Measurements from ENCODE around the gene OR6A2.
"Not testable (repeated sequence)": the region's sequence is repeated elsewhere in the genome, so short reads cannot be mapped to it uniquely, and the experiment has no call there.

The OR6A2 gene

GRCh38 chr11:6799402-6799801 is at the start of gene OR6A2:
OR6A2 (minus strand) TSS chr11:6799689; CDS start chr11:6795708, 3,981 bp downstream.
- no peak for DNase-seq

- DNase-seq: no peak
These were observed 45.9 kb upstream of the OR6A2 start, which contains the start of gene OR10A5 for GRCh38 chr11:6845383-6845782. OR10A5 (plus strand) TSS chr11:6845683; CDS start chr11:6845683, 0 bp downstream.

- no peak for DNase-seq
These were observed 44.9 kb upstream of the OR6A2 start for GRCh38 chr11:6844356-6844755.

GRCh38 chr11:6843670-6844069 is 44.2 kb upstream of the OR6A2 start:
- no peak for DNase-seq

- no peak for DNase-seq
These were observed 42.2 kb upstream of the OR6A2 start for GRCh38 chr11:6841694-6842093.

- no peak for DNase-seq
These were observed 34.5 kb upstream of the OR6A2 start for GRCh38 chr11:6834021-6834420.

- DNase-seq: no peak
These were observed 33.9 kb upstream of the OR6A2 start for GRCh38 chr11:6833356-6833755.

GRCh38 chr11:6828103-6828502 is 28.6 kb upstream of the OR6A2 start:
- no peak for DNase-seq

GRCh38 chr11:6825231-6825744 is 25.8 kb upstream of the OR6A2 start:
- DNase-seq: no peak

GRCh38 chr11:6824136-6824823 is 24.8 kb upstream of the OR6A2 start:
- no peak for DNase-seq

GRCh38 chr11:6818967-6819366 is 19.5 kb upstream of the OR6A2 start:
- no peak for DNase-seq

GRCh38 chr11:6817694-6818093 is 18.2 kb upstream of the OR6A2 start:
- no peak for DNase-seq

- DNase-seq: no peak
These were observed 14.2 kb upstream of the OR6A2 start for GRCh38 chr11:6813656-6814055.

GRCh38 chr11:6812390-6813005 is 13.0 kb upstream of the OR6A2 start:
- peak; percentile 8 for DNase-seq

- DNase-seq: not testable (repeated sequence)
These were observed 1.6 kb upstream of the OR6A2 start for GRCh38 chr11:6801075-6801474.

- no peak for DNase-seq
These were observed 4.8 kb downstream of the OR6A2 start for GRCh38 chr11:6794639-6795038.

- DNase-seq: no peak
These were observed 8.9 kb downstream of the OR6A2 start for GRCh38 chr11:6790546-6790945.

- DNase-seq: no peak
These were observed 16.8 kb downstream of the OR6A2 start, which contains the start of gene OR2AG1 for GRCh38 chr11:6782720-6783119. OR2AG1 (plus strand) TSS chr11:6783020; CDS start chr11:6785038, 2,018 bp downstream.

- no peak for DNase-seq
These were observed 18.7 kb downstream of the OR6A2 start for GRCh38 chr11:6780829-6781228.

GRCh38 chr11:6778518-6778917 is 21.0 kb downstream of the OR6A2 start:
- DNase-seq: no peak

GRCh38 chr11:6771926-6772893 is 27.3 kb downstream of the OR6A2 start, which contains the start of gene OR2AG2:
OR2AG2 (minus strand) TSS chr11:6771976; CDS start chr11:6768957, 3,019 bp downstream.
- no peak for DNase-seq

- DNase-seq: no peak
These were observed 42.0 kb downstream of the OR6A2 start for GRCh38 chr11:6757373-6757967.

GRCh38 chr11:6755953-6756347 is 43.5 kb downstream of the OR6A2 start:
- DNase-seq: no peak

Data from NCI-H1048 (cell line).